Tibial artery (tissue), 4 donors: ENCODE data around the gene ARAP1.

Experiments used
- DNase-seq, 2 donors: peaks; one replicate each; pipeline ENCODE4 v3.0.0-alpha.2; 2019
- H3K27ac ChIP-seq, 2 donors: fragments of 200-600 bp; sonication (generic) in 1 of 2; 1 replicate in 1 of 2; 2 replicates in 1 of 2; pipeline ENCODE4 v1.5.1; 2018 to 2019; ENCODE audit warnings: mild to moderate bottlenecking in 1 of 2
- H3K27me3 ChIP-seq, 2 donors: fragments of 200-600 bp; sonication (generic) in 1 of 2; one replicate each; pipeline versions ENCODE4 v1.5.1 to v1.6.0; 2016 to 2019
- H3K36me3 ChIP-seq, 3 donors: fragments of 200-600 bp; sonication (generic) in 2 of 3; one replicate each; pipeline ENCODE4 v1.5.1; 2016 to 2019; ENCODE audit warnings: mild to moderate bottlenecking in 2 of 3
- H3K4me1 ChIP-seq, 4 donors: fragments of 200-600 bp; sonication (generic) in 2 of 4; 1 replicate in 3 of 4; 2 replicates in 1 of 4; pipeline ENCODE4 v1.5.1; 2016 to 2019
- H3K4me3 ChIP-seq, 2 donors: fragments of 200-600 bp; sonication (generic) in 1 of 2; 1 replicate in 1 of 2; 2 replicates in 1 of 2; pipeline ENCODE4 v1.5.1; 2018 to 2019; ENCODE audit warnings: mild to moderate bottlenecking in 2 of 2
- H3K9me3 ChIP-seq, 3 donors: fragments of 200-600 bp; sonication (generic) in 1 of 3; one replicate each; pipeline ENCODE4 v1.5.1; 2016 to 2019
- CTCF ChIP-seq, 2 experiments: fragments of 200-600 bp in 1 of 2; fragments of 450-650 bp in 1 of 2; IDR thresholded peaks; one replicate each; pipeline ENCODE4 v1.5.1; 2017 to 2019; ENCODE audit warnings: antibody characterized with exemption in 2 of 2, mild to moderate bottlenecking in 1 of 2, moderate library complexity in 1 of 2
- intact Hi-C: fragments of 100-400 bp; cut with DNase I; formaldehyde crosslinking; loops from one replicate; pipeline ENCODE4 v1.15.0; 2023; ENCODE audit warnings: low total_unique reads

ARAP1 gene

GRCh38 chr11:72768581-72768980 lies 16.4 kb upstream of the ARAP1 start:
- Histone ChIP-seq H3K9me3 (no peaks in the 10 kb centered on the region), H3K36me3 (peaks cover 0 to 13% (median 0%) of the 10 kb centered on the region in 3 donors), H3K4me1 (peaks cover 0 to 8% (median 3%) of the 10 kb centered on the region in 4 donors), H3K27ac (no peak overlapping the region), H3K4me3 (no peak overlapping the region), H3K27me3 (no peaks in the 10 kb centered on the region)
- TF ChIP-seq CTCF (IDR thresholded peaks at IDR 0.05) = no peak
- DNase-seq = no peak
- intact Hi-C loops = no loop called here

GRCh38 chr11:72767203-72768062 lies 15.2 kb upstream of the ARAP1 start:
- Histone ChIP-seq H3K4me3 (no peak overlapping the region), H3K27me3 (no peaks in the 10 kb centered on the region), H3K4me1 (no peaks in the 10 kb centered on the region), H3K27ac (no peak overlapping the region), H3K9me3 (no peaks in the 10 kb centered on the region), H3K36me3 (peaks cover 0 to 10% (median 0%) of the 10 kb centered on the region in 3 donors)
- no peak for TF ChIP-seq CTCF (IDR thresholded peaks at IDR 0.05)
- DNase-seq = no peak
- intact Hi-C loops = no loop called here

GRCh38 chr11:72766152-72766902 lies 14.1 kb upstream of the ARAP1 start:
- Histone ChIP-seq H3K27me3 (no peaks in the 10 kb centered on the region), H3K4me1 (no peaks in the 10 kb centered on the region), H3K9me3 (no peaks in the 10 kb centered on the region), H3K4me3 (no peak overlapping the region), H3K36me3 (peaks cover 0 to under 1% (median 0%) of the 10 kb centered on the region in 3 donors), H3K27ac (no peak overlapping the region)
- intact Hi-C loops = no loop called here
- DNase-seq = no peak
- TF ChIP-seq CTCF (IDR thresholded peaks at IDR 0.05) = no peak

- TF ChIP-seq CTCF (IDR thresholded peaks at IDR 0.05) = no peak
- DNase-seq = no peak
- H3K36me3 ChIP-seq = no peaks in the 10 kb centered on the region
- H3K4me3 ChIP-seq = no peak overlapping the region
- no peaks in the 10 kb centered on the region for H3K4me1 ChIP-seq
- intact Hi-C loops = no loop called here
- H3K27me3 ChIP-seq = no peaks in the 10 kb centered on the region
- H3K9me3 ChIP-seq = no peaks in the 10 kb centered on the region
- H3K27ac ChIP-seq = no peak overlapping the region
These were observed 12.3 kb upstream of the ARAP1 start for GRCh38 chr11:72764503-72764902.

- Histone ChIP-seq H3K9me3 (no peaks in the 10 kb centered on the region), H3K27me3 (no peaks in the 10 kb centered on the region), H3K4me1 (no peaks in the 10 kb centered on the region), H3K27ac (no peak overlapping the region), H3K36me3 (peaks cover 0 to 6% (median 3%) of the 10 kb centered on the region in 3 donors), H3K4me3 (no peak overlapping the region)
- intact Hi-C loops = no loop called here
- TF ChIP-seq CTCF (IDR thresholded peaks at IDR 0.05) = no peak
- no peak for DNase-seq
These were observed 11.6 kb upstream of the ARAP1 start for GRCh38 chr11:72763823-72764222.
